MM.1S (cell line): ENCODE results near the gene TNK2.
"Not testable (repeated sequence)": the region's sequence is repeated elsewhere in the genome, so short reads cannot be mapped to it uniquely, and the experiment has no call there.

ENCODE experiments used
- DNase-seq: peaks from one replicate; pipeline ENCODE4 v3.0.0-alpha.2; 2015
- H2AFZ ChIP-seq: fragments of 300-600 bp; sonication (generic); 2 replicates; pipeline ENCODE4 v1.6.0; 2016; ENCODE audit warnings: antibody characterized with exemption, low read length
- H3F3A ChIP-seq: fragments of 300-600 bp; sonication (generic); 2 replicates; pipeline ENCODE4 v1.6.1; 2016; ENCODE audit warnings: mild to moderate bottlenecking, antibody characterized with exemption, low read length, moderate library complexity, mixed read lengths; ENCODE audit not compliant: insufficient read depth
- H3K27ac ChIP-seq: fragments of 300-600 bp; sonication (generic); 2 replicates; pipeline ENCODE4 v1.5.1; 2016; ENCODE audit warnings: mild to moderate bottlenecking, low read length
- H3K27me3 ChIP-seq: fragments of 300-600 bp; sonication (generic); replicated peaks from 2 replicates; pipeline ENCODE4 v1.6.0; 2016; ENCODE audit warnings: low read length; ENCODE audit not compliant: insufficient read depth
- H3K36me3 ChIP-seq: fragments of 300-600 bp; sonication (generic); replicated peaks from 2 replicates; pipeline ENCODE4 v1.6.1; 2016; ENCODE audit warnings: mild to moderate bottlenecking, low read length, mixed read lengths; ENCODE audit not compliant: insufficient read depth
- H3K4me1 ChIP-seq: fragments of 300-600 bp; sonication (generic); 2 replicates; pipeline ENCODE4 v1.6.1; 2016; ENCODE audit warnings: low read length, mixed read lengths
- H3K4me2 ChIP-seq: fragments of 300-600 bp; sonication (generic); 2 replicates; pipeline ENCODE4 v1.6.0; 2016; ENCODE audit warnings: low read depth, low read length
- H3K4me3 ChIP-seq: fragments of 300-600 bp; sonication (generic); 2 replicates; pipeline ENCODE4 v1.5.1; 2016; ENCODE audit warnings: low read length, mixed read lengths
- H3K79me2 ChIP-seq: fragments of 300-600 bp; sonication (generic); 2 replicates; pipeline ENCODE4 v1.6.1; 2016; ENCODE audit warnings: mixed run types, low read length, mixed read lengths
- H3K9ac ChIP-seq: fragments of 300-600 bp; sonication (generic); 2 replicates; pipeline ENCODE4 v1.6.1; 2016; ENCODE audit warnings: low read length, mixed read lengths
- H3K9me2 ChIP-seq: fragments of 300-600 bp; sonication (generic); replicated peaks from 2 replicates; pipeline ENCODE4 v1.6.1; 2016; ENCODE audit warnings: mild to moderate bottlenecking, low read length, mixed read lengths; ENCODE audit not compliant: insufficient read depth
- H3K9me3 ChIP-seq: fragments of 300-600 bp; sonication (generic); replicated peaks from 2 replicates; pipeline ENCODE4 v1.6.1; 2016; ENCODE audit warnings: mild to moderate bottlenecking, low read length, mixed read lengths; ENCODE audit not compliant: insufficient read depth
- H4K20me1 ChIP-seq: fragments of 300-600 bp; sonication (generic); 2 replicates; pipeline ENCODE4 v1.6.1; 2016; ENCODE audit warnings: mild to moderate bottlenecking, low read length, moderate library complexity, mixed read lengths; ENCODE audit not compliant: insufficient read depth
- EZH2 ChIP-seq: fragments of 300-600 bp; sonication (generic); optimal IDR thresholded peaks from 2 replicates; pipeline ENCODE3; 2017; ENCODE audit warnings: low read depth, mild to moderate bottlenecking, antibody characterized with exemption, low read length, mixed read lengths
- EZH2phosphoT487 ChIP-seq: fragments of 300-600 bp; sonication (generic); IDR thresholded peaks from 2 replicates; pipeline ENCODE4 v1.6.1; 2018; ENCODE audit warnings: antibody characterized with exemption, low read length
- TF ChIP-seq, protein P1 (sequence below): fragments of 300-600 bp; sonication (generic); IDR thresholded peaks from 2 replicates; pipeline ENCODE4 v1.5.1; 2016; ENCODE audit warnings: antibody characterized with exemption, low read length, mixed read lengths

Gene TNK2

DNA sequence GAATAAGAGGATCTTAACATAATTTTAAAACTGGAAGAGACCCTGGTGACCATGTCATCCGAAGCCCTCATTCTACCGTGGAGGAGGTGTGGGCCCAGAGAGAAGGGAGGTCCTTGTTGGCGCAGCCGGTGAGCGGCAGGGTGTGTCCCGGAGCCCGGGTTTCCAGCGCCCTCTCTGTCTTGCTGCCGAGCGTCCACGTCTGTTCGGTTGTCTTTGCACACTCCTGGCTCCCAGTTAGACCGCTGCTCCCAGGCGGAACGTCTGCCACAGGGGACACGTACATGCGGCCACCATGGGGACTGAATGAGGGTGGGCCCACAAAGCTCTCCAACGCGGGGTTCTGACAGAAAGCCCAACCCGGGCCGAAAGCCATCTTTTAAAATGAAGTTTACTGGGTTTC is 90.0 kb downstream of the TNK2 start:
- Histone ChIP-seq H3K27me3 (peaks cover 81% of the 10 kb centered on the region), H3K9me2 (no peaks in the 10 kb centered on the region), H3K36me3 (no peaks in the 10 kb centered on the region), H3K9ac (no peak overlapping the region), H3F3A (no peaks in the 10 kb centered on the region), H2AFZ (no peak overlapping the region), H4K20me1 (no peaks in the 10 kb centered on the region), H3K4me1 (peaks cover 4% of the 10 kb centered on the region; the same call in 1 of the 2 replicates), H3K4me2 (no peak overlapping the region), H3K79me2 (no peaks in the 10 kb centered on the region), H3K9me3 (no peaks in the 10 kb centered on the region), H3K27ac (no peak overlapping the region), H3K4me3 (no peak overlapping the region)
- TF ChIP-seq EZH2 (no peak), EZH2phosphoT487 (no peak)
- TF ChIP-seq, protein P1, sequence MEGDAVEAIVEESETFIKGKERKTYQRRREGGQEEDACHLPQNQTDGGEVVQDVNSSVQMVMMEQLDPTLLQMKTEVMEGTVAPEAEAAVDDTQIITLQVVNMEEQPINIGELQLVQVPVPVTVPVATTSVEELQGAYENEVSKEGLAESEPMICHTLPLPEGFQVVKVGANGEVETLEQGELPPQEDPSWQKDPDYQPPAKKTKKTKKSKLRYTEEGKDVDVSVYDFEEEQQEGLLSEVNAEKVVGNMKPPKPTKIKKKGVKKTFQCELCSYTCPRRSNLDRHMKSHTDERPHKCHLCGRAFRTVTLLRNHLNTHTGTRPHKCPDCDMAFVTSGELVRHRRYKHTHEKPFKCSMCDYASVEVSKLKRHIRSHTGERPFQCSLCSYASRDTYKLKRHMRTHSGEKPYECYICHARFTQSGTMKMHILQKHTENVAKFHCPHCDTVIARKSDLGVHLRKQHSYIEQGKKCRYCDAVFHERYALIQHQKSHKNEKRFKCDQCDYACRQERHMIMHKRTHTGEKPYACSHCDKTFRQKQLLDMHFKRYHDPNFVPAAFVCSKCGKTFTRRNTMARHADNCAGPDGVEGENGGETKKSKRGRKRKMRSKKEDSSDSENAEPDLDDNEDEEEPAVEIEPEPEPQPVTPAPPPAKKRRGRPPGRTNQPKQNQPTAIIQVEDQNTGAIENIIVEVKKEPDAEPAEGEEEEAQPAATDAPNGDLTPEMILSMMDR, result no peak
- DNase-seq, result no peak

DNA sequence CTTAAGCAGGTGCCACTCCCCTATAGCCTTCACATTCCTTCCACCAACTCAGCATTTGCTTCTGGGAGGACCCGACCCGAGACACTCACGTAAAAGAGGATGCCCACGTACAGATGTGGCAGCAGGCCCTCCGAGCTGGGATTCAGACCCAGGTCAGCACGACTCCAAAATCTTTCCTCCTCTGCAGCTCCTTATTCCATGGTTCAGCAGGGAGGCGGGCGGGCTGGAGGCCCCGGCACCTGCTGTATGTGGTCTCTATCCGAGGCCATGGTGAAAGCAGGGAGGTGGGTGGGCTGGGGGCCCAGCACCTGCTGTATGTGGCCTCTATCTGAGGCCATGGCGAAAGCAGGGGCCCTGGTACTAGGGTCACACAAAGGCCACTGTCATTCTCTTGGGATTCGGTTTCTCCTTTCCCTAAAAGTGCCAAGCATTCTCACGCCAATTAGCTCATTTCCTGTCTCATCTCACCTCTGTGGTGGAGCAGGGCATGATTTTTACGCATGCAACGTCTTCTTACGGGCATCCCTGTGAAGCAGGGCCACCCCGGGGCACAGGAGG is 90.7 kb downstream of the TNK2 start:
- TF ChIP-seq EZH2, result no peak
- TF ChIP-seq EZH2phosphoT487, result no peak
- TF ChIP-seq, protein P1, result no peak
- H3K27me3 ChIP-seq, result peaks cover 86% of the 10 kb centered on the region
- no peaks in the 10 kb centered on the region for H3K9me3 ChIP-seq
- H4K20me1 ChIP-seq, result no peaks in the 10 kb centered on the region
- H3K4me3 ChIP-seq, result no peak overlapping the region
- H3K79me2 ChIP-seq, result no peaks in the 10 kb centered on the region
- H3K4me2 ChIP-seq, result no peak overlapping the region
- H3K27ac ChIP-seq, result no peak overlapping the region
- H3K36me3 ChIP-seq, result no peaks in the 10 kb centered on the region
- no peak for DNase-seq
- H3K4me1 ChIP-seq, result peaks cover 4% of the 10 kb centered on the region; the same call in 1 of the 2 replicates
- no peak overlapping the region for H2AFZ ChIP-seq
- no peak overlapping the region for H3K9ac ChIP-seq
- no peaks in the 10 kb centered on the region for H3K9me2 ChIP-seq
- no peaks in the 10 kb centered on the region for H3F3A ChIP-seq

DNA sequence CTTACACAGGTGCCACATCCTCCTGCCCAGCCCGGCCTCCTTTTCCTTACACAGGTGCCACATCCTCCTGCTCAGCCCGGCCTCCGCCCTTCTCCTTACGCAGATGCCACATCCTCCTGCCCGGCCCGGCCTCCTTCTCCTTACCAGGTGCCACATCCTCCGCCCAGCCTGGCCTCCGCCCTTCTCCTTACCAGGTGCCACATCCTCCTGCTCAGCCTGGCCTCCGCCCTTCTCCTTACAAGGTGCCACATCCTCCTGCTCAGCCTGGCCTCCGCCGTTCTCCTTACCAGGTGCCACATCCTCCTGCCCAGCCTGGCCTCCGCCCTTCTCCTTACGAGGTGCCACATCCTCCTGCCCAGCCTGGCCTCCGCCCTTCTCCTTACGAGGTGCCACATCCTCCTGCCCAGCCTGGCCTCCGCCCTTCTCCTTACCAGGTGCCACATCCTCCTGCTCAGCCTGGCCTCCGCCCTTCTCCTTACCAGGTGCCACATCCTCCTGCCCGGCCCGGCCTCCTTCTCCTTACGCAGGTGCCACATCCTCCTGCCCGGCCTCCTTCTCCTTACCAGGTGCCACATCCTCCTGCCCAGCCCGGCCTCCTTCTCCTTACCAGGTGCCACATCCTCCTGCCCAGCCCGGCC is 92.0 kb downstream of the TNK2 start:
- not testable (repeated sequence) for H3K79me2 ChIP-seq, H3K4me1 ChIP-seq, H3K9me3 ChIP-seq, H3K9me2 ChIP-seq, H3K36me3 ChIP-seq, H3K9ac ChIP-seq, H3F3A ChIP-seq, DNase-seq, H3K27ac ChIP-seq, H3K4me2 ChIP-seq, H2AFZ ChIP-seq, H4K20me1 ChIP-seq, H3K4me3 ChIP-seq
- peaks cover 87% of the 10 kb centered on the region for H3K27me3 ChIP-seq

DNA sequence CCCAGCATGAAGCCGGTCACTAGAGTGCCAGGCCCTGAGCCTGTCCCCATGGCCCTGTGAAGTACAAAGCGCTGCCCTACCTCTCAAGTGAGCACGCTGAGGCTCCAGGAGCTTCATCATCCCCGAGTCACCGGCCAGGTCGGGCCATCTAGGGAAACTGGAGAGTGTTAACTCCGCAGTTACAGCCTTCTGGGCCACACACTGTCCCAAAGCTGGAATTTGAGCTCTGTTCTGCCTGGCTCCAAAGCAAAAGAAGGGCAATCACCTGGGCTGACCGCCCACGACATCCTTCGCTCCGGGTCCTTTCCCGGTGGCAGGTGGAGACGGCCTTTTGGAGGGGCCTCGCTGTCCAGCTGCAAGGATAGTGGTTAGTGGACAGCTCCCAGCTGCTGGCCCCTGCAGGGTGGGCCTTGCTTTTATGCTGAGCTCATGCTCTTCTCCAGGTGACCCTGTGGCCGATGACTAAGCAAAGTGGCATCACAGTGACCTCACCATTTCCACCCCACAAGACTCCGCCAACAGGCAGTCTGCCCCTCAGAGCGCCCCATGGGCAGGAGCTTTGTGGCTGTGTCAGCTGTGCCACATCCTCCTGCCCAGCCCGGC is 93.1 kb downstream of the TNK2 start:
- H3K27me3 ChIP-seq, result peaks cover 86% of the 10 kb centered on the region

More for the DNA sequence above, 93.1 kb downstream of the TNK2 start:
- DNase-seq, result no peak
- no peaks in the 10 kb centered on the region for H3K9me2 ChIP-seq
- H3K4me3 ChIP-seq, result no peak overlapping the region
- no peak overlapping the region for H3K27ac ChIP-seq
- no peaks in the 10 kb centered on the region for H3K79me2 ChIP-seq
- no peaks in the 10 kb centered on the region for H4K20me1 ChIP-seq
- H3K4me2 ChIP-seq, result no peak overlapping the region
- H2AFZ ChIP-seq, result no peak overlapping the region
- H3K9me3 ChIP-seq, result no peaks in the 10 kb centered on the region
- H3K4me1 ChIP-seq, result no peaks in the 10 kb centered on the region
- no peak for TF ChIP-seq EZH2
- TF ChIP-seq, protein P1, result no peak
- TF ChIP-seq EZH2phosphoT487, result no peak
- no peaks in the 10 kb centered on the region for H3K36me3 ChIP-seq
- no peaks in the 10 kb centered on the region for H3F3A ChIP-seq
- no peak overlapping the region for H3K9ac ChIP-seq
